Measurements from ENCODE around the gene SLC39A5. TPM values are rescaled to one million over a fixed set of nuclear protein-coding genes. Genes with fewer than 3 reads are reported as not detected.

Gene SLC39A5
- total RNA-seq, 4 donors from 2014 or later, result not detected

GRCh38 chr12:56253091-56253490 is 23.2 kb downstream of the SLC39A5 start:
- intact Hi-C loops (cut with DNase I; ENCODE audit: low total_unique reads), result no loop called here
- no peak for DNase-seq (ENCODE audit: low spot score in 2 of 2)
- no peak overlapping the region for H3K4me3 ChIP-seq (ENCODE audit: low read depth, poor library complexity, severe bottlenecking)
- TF ChIP-seq POLR2A (IDR thresholded peaks at IDR 0.05), result no peak
- TF ChIP-seq CTCF (IDR thresholded peaks at IDR 0.05), result no peak
- 95 to 96% methylated on average over 11 of the region's 11 CpGs for WGBS, 2 donors

GRCh38 chr12:56255671-56256070 is 25.8 kb downstream of the SLC39A5 start:
- intact Hi-C loops (cut with DNase I; ENCODE audit: low total_unique reads), result no loop called here

GRCh38 chr12:56256326-56256960 is 26.6 kb downstream of the SLC39A5 start:
- no peak for DNase-seq (ENCODE audit: low spot score in 2 of 2)
- no peak overlapping the region for H3K4me3 ChIP-seq (ENCODE audit: low read depth, poor library complexity, severe bottlenecking)
- TF ChIP-seq CTCF (IDR thresholded peaks at IDR 0.05), result no peak
- no peak for TF ChIP-seq POLR2A (IDR thresholded peaks at IDR 0.05)
- 47 to 48% methylated on average over 4 of the region's 4 CpGs for WGBS, 2 donors
- intact Hi-C loops (cut with DNase I; ENCODE audit: low total_unique reads), result no loop called here

More at GRCh38 chr12:56255671-56256070, 25.8 kb downstream of the SLC39A5 start:
- no peak for DNase-seq (ENCODE audit: low spot score in 2 of 2)
- 72 to 76% methylated on average over 7 of the region's 7 CpGs for WGBS, 2 donors
- TF ChIP-seq POLR2A (IDR thresholded peaks at IDR 0.05), result no peak
- TF ChIP-seq CTCF (IDR thresholded peaks at IDR 0.05), result no peak
- H3K4me3 ChIP-seq (ENCODE audit: low read depth, poor library complexity, severe bottlenecking), result no peak overlapping the region

- TF ChIP-seq CTCF (IDR thresholded peaks at IDR 0.05), result no peak
- no peak for TF ChIP-seq POLR2A (IDR thresholded peaks at IDR 0.05)
- DNase-seq (ENCODE audit: low spot score in 2 of 2), result no peak
- intact Hi-C loops (cut with DNase I; ENCODE audit: low total_unique reads), result no loop called here
- 48 to 49% methylated on average over 8 of the region's 8 CpGs for WGBS, 2 donors
- no peak overlapping the region for H3K4me3 ChIP-seq (ENCODE audit: low read depth, poor library complexity, severe bottlenecking)
Measured at GRCh38 chr12:56257071-56257470, 27.2 kb downstream of the SLC39A5 start.

- TF ChIP-seq POLR2A (IDR thresholded peaks at IDR 0.05), result no peak
- no peak for TF ChIP-seq CTCF (IDR thresholded peaks at IDR 0.05)
- intact Hi-C loops (cut with DNase I; ENCODE audit: low total_unique reads), result no loop called here
- DNase-seq (ENCODE audit: low spot score in 2 of 2), result peak in 1 of 2 donors; percentile 86
- 0 to 1% methylated on average over 23 to 27 of the region's 27 CpGs for WGBS, 2 donors
- H3K4me3 ChIP-seq (ENCODE audit: low read depth, poor library complexity, severe bottlenecking), result peak overlapping the region; percentile 63
Measured at GRCh38 chr12:56257491-56258067, 27.7 kb downstream of the SLC39A5 start.

Measured in lower leg skin (tissue), 4 donors.